Body of pancreas (tissue), 4 donors: ENCODE measurements around the gene LRIG2.

Experiments
- POLR2A ChIP-seq, 3 donors: fragments of 450-650 bp; IDR thresholded peaks; one replicate each; pipeline ENCODE4 v1.6.1; 2016; ENCODE audit warnings: antibody characterized with exemption in 3 of 3, mild to moderate bottlenecking in 2 of 3
- TF ChIP-seq, protein P1 (sequence below), 7 experiments: fragments of 450-650 bp in 4 of 7; fragments of 200-600 bp in 3 of 7; sonication (generic) in 3 of 7; IDR thresholded peaks; one replicate each; pipeline ENCODE4 v1.5.1; 2016 to 2019; ENCODE audit warnings: antibody characterized with exemption in 7 of 7

DNA sequence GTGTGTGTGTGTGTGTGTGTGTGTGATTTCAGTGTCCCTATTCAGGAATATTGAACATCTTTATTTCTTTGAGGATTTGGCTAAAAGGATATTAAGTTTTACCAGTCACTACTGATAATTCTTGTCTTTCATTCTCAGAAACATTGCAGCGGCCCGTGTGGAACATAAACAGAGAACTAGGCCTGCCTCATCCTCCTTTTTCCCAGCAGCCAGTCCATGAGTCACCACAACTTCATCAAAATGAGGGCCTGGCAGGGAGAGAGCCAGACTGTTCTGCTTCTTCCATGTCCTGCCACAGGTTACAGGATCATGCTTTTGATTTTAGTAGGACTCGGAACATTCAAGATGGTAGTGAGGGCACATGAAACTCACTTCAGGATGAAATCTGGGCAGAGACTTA, 50.7 kb downstream of the LRIG2 start:
- TF ChIP-seq, protein P1, sequence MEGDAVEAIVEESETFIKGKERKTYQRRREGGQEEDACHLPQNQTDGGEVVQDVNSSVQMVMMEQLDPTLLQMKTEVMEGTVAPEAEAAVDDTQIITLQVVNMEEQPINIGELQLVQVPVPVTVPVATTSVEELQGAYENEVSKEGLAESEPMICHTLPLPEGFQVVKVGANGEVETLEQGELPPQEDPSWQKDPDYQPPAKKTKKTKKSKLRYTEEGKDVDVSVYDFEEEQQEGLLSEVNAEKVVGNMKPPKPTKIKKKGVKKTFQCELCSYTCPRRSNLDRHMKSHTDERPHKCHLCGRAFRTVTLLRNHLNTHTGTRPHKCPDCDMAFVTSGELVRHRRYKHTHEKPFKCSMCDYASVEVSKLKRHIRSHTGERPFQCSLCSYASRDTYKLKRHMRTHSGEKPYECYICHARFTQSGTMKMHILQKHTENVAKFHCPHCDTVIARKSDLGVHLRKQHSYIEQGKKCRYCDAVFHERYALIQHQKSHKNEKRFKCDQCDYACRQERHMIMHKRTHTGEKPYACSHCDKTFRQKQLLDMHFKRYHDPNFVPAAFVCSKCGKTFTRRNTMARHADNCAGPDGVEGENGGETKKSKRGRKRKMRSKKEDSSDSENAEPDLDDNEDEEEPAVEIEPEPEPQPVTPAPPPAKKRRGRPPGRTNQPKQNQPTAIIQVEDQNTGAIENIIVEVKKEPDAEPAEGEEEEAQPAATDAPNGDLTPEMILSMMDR (IDR thresholded peaks at IDR 0.05) = no peak
- no peak for TF ChIP-seq POLR2A (IDR thresholded peaks at IDR 0.05)
